Lower lobe of right lung (tissue), 2 donors: ENCODE results near the gene RASA3. TPM values are rescaled to one million over a fixed set of nuclear protein-coding genes. Genes with fewer than 3 reads are reported as not detected.

Source experiments
- ATAC-seq, 2 donors: fragments of 200-7000 bp; cut with Tn5 transposase; one replicate each; pipeline ENCODE4 v1.9.1; 2020 to 2022; ENCODE audit warnings: mild to moderate bottlenecking in 2 of 2, moderate library complexity in 2 of 2
- DNase-seq: peaks from one replicate; pipeline ENCODE4 v3.0.0-alpha.2; 2020
- H3K27ac ChIP-seq: fragments of 200-600 bp; one replicate; pipeline ENCODE4 v1.8.0; 2022
- H3K27me3 ChIP-seq: fragments of 200-600 bp; one replicate; pipeline ENCODE4 v1.8.0; 2022; ENCODE audit warnings: low read depth
- H3K36me3 ChIP-seq: fragments of 200-600 bp; one replicate; pipeline ENCODE4 v1.8.0; 2022; ENCODE audit warnings: mild to moderate bottlenecking
- H3K4me1 ChIP-seq: fragments of 200-600 bp; one replicate; pipeline ENCODE4 v1.8.0; 2022
- H3K4me3 ChIP-seq: fragments of 200-600 bp; one replicate; pipeline ENCODE4 v1.8.0; 2022; ENCODE audit warnings: mild to moderate bottlenecking
- H3K9me3 ChIP-seq: fragments of 200-600 bp; one replicate; pipeline ENCODE4 v1.8.0; 2022
- CTCF ChIP-seq: fragments of 200-600 bp; IDR thresholded peaks from one replicate; pipeline ENCODE4 v1.8.0; 2022; ENCODE audit warnings: antibody characterized with exemption, mild to moderate bottlenecking
- intact Hi-C: fragments of 100-400 bp; cut with DNase I; formaldehyde crosslinking; loops from one replicate; pipeline ENCODE4 v1.11.0; 2022
- total RNA-seq: library from RNA; stranded (reverse); fragmentation: NEBNext Ultra II Directional; extraction: Animal tissue kit (Norgen Biotek cat#: 25700); gene quantifications from one replicate; pipeline ENCODE4 v1.2.1, GENCODE V29; 2021
- donor health status: DM: no; HTN: yes; CAD: no; lungs with severe emphysema.

RASA3 gene
- total RNA-seq, 1 donor from 2014 or later = 19.1 TPM

DNA sequence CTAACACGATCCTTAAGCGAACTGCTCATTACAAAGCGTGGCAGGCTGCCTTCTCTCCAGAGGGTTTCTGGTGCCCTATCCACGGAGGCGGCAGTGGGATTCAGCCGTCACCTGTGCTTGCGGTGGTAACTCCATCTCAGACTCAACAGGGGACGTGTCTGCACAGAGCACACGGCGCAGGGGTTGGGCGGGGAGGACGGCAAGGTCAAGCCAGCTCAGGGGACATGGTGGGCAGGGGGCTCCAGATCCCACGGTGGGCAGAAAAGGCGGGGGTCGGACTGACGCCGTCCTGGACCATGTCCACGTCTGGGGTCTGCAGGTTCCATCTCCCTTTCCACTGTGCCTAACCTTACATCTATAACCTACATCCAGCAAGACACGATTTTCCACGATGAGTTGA lies 70.7 kb downstream of the RASA3 start:
- Histone ChIP-seq H3K4me3 (no peak overlapping the region), H3K36me3 (peaks cover 3% of the 10 kb centered on the region), H3K4me1 (peaks cover 70% of the 10 kb centered on the region), H3K27ac (no peak overlapping the region), H3K27me3 (no peaks in the 10 kb centered on the region), H3K9me3 (no peaks in the 10 kb centered on the region)
- intact Hi-C loops = no loop called here
- ATAC-seq (no peak), DNase-seq (no peak)
- no peak for TF ChIP-seq CTCF

- peaks cover 69% of the 10 kb centered on the region for H3K4me1 ChIP-seq
- no peak overlapping the region for H3K27ac ChIP-seq
- ATAC-seq (no peak), DNase-seq (no peak)
- H3K36me3 ChIP-seq = peaks cover 3% of the 10 kb centered on the region
- no peak overlapping the region for H3K4me3 ChIP-seq
- H3K27me3 ChIP-seq = no peaks in the 10 kb centered on the region
- no peaks in the 10 kb centered on the region for H3K9me3 ChIP-seq
- intact Hi-C loops = no loop called here
- no peak for TF ChIP-seq CTCF
Measured at GRCh38 chr13:114061047-114061446, 71.4 kb downstream of the RASA3 start.

DNA sequence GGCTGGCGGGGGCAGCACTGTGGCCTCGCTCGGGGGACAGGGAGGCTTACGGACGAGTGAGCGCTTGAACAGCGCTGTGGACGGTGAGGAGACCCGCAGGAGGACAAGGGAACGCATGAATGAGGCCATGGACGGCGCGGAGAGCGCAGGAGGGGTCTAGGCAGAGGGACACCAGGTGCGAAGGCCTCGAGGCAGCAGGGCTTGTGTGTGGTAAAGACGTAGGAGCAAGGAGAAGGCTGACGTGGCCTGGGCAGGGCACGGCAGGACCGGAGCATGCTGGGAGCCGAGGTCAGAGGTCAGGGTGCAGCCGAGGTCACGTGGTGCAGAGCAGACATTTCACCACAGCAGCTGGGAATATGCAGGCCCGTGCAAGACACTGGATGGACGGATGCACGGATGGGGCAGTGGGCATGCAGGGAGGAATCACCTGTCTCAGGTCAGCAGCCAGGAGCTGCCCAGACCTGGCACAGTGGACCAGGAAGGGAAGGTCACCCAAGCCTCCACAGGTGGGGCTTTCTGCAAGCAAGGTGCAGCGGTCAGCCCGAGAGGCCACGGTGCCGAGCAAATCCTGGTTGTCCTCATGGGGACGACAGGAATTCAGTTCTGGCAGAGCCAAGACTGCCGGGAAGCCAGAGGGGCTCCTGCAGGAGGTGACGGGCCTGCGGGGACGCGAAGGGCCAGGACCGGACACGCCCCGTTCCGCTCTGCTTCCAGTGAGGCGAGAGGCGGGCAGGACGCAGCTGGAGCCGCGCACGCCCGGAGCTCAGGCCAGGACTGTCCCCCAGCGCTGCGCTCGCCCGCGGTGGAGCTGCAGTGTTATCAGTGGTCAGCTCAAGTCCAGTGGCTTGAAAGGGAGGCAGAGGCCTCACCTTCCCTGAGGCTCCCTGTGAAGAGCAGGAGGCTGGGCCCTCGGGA lies 72.2 kb downstream of the RASA3 start:
- ATAC-seq = no peak
- H3K4me1 ChIP-seq = peaks cover 61% of the 10 kb centered on the region
- peaks cover 3% of the 10 kb centered on the region for H3K36me3 ChIP-seq
- no peaks in the 10 kb centered on the region for H3K9me3 ChIP-seq
- TF ChIP-seq CTCF = no peak
- intact Hi-C loops = no loop called here
- no peak overlapping the region for H3K4me3 ChIP-seq
- no peak overlapping the region for H3K27ac ChIP-seq
- H3K27me3 ChIP-seq = no peaks in the 10 kb centered on the region
- DNase-seq = no peak

DNA sequence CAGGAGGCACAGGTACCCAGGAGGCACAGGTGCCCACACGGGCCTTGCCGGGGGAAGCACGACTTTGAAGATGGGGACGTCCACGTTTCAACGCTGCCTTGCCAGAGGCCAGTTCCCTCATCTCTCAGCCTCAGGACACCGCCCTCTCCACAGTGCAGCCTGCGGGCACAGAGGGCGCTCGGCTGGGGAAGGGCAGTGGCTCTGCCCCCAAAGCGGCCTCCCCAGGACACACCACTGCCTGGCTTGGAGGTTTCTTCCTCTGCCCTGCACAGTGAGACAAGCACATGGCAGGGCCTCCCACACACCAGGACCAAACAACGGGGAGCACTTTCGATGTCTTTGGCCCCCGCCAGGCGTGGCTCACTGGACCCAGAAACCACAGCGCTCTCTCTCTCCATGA lies 73.0 kb downstream of the RASA3 start:
- intact Hi-C loops = no loop called here
- no peak overlapping the region for H3K27ac ChIP-seq
- TF ChIP-seq CTCF = no peak
- DNase-seq (no peak), ATAC-seq (no peak)
- H3K4me3 ChIP-seq = no peak overlapping the region
- no peaks in the 10 kb centered on the region for H3K9me3 ChIP-seq
- H3K27me3 ChIP-seq = no peaks in the 10 kb centered on the region
- peaks cover 53% of the 10 kb centered on the region for H3K4me1 ChIP-seq
- H3K36me3 ChIP-seq = peaks cover 3% of the 10 kb centered on the region

DNA sequence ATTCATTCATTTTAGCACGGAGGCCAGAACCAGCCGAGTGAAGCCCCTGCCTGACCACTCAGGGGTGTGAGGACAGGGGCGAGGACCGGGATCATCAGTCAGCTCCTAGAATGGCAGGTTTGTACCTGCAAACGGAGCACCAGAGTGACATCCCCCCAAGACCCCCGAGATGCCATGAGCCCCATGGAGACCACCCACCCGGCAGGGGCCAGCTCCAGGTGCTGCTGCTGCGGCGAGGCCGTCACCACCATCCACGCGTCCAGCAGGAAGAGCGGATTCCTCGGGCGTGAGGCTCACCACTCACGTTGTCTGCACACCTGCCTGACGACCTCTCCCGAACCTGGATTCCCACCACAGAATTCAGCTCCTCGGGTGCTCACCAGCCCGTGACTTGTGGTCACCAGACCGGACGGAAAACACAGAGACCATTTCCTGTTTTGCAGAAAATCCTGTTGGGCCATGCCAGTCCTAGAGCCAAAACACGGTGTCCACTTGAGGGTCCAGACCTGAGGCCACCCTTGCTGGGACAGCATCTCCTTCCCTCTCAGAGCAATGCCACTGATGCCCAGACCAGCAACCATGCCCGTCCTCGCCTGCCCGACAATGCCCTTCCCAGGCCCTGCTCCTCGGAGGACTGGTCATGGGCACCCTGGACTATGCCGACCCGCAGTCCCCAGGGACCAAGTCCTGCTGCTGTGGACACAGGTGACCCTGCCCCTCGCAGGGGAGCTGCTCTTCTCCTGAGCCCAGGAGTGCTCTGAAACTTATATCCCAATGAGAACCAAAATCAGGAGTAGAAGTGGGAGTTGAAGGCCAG lies 74.2 kb downstream of the RASA3 start:
- H3K4me3 ChIP-seq = no peak overlapping the region
- intact Hi-C loops = no loop called here
- ATAC-seq (no peak), DNase-seq (no peak)
- H3K4me1 ChIP-seq = peaks cover 42% of the 10 kb centered on the region
- H3K9me3 ChIP-seq = no peaks in the 10 kb centered on the region
- H3K36me3 ChIP-seq = peaks cover 3% of the 10 kb centered on the region
- H3K27me3 ChIP-seq = no peaks in the 10 kb centered on the region
- H3K27ac ChIP-seq = peak overlapping the region; percentile 31
- TF ChIP-seq CTCF = no peak
